ENCODE measurements around the gene RABL2B.

Gene RABL2B

DNA sequence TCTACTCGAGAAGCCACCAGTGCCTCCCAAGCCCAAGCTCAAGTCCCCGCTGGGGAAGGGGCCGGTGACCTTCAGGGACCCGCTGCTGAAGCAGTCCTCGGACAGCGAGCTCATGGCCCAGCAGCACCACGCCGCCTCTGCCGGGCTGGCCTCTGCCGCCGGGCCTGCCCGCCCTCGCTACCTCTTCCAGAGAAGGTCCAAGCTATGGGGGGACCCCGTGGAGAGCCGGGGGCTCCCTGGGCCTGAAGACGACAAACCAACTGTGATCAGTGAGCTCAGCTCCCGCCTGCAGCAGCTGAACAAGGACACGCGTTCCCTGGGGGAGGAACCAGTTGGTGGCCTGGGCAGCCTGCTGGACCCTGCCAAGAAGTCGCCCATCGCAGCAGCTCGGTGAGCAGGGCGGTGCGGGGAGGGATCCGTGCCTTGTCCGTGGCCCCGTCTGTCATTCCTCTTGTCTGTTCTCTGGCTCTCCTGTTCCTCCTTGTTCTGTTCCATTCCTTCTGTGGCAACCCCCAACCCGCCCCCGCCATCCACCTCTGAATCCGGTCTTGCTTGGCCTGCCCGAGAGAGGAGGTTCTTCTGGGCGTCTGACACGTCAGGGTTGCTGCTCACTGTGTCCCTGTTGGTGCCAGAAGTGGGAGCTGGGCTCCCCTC, 61.3 kb downstream of the RABL2B start:
- DNase-seq: no peak

DNA sequence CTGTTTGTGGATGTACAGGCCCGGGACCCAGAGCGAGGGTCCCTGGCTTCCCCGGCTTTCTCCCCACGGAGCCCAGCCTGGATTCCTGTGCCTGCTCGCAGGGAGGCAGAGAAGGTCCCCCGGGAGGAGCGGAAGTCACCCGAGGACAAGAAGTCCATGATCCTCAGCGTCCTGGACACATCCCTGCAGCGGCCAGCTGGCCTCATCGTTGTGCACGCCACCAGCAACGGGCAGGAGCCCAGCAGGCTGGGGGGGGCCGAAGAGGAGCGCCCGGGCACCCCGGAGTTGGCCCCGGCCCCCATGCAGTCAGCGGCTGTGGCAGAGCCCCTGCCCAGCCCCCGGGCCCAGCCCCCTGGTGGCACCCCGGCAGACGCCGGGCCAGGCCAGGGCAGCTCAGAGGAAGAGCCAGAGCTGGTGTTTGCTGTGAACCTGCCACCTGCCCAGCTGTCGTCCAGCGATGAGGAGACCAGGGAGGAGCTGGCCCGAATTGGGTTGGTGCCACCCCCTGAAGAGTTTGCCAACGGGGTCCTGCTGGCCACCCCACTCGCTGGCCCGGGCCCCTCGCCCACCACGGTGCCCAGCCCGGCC, 62.1 kb downstream of the RABL2B start:
- no peak for DNase-seq

DNA sequence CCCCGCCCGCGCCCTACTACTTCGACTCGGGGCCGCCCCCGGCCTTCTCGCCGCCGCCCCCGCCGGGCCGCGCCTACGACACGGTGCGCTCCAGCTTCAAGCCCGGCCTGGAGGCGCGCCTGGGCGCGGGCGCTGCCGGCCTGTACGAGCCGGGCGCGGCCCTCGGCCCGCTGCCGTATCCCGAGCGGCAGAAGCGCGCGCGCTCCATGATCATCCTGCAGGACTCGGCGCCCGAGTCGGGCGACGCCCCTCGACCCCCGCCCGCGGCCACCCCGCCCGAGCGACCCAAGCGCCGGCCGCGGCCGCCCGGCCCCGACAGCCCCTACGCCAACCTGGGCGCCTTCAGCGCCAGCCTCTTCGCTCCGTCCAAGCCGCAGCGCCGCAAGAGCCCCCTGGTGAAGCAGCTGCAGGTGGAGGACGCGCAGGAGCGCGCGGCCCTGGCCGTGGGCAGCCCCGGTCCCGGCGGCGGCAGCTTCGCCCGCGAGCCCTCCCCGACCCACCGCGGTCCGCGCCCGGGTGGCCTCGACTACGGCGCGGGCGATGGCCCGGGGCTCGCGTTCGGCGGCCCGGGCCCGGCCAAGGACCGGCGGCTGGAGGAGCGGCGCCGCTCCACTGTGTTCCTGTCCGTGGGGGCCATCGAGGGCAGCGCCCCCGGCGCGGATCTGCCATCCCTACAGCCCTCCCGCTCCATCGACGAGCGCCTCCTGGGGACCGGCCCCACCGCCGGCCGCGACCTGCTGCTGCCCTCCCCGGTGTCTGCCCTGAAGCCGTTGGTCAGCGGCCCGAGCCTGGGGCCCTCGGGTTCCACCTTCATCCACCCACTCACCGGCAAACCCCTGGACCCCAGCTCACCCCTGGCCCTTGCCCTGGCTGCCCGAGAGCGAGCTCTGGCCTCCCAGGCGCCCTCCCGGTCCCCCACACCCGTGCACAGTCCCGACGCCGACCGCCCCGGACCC, 62.9 kb downstream of the RABL2B start:
- DNase-seq: no peak

DNA sequence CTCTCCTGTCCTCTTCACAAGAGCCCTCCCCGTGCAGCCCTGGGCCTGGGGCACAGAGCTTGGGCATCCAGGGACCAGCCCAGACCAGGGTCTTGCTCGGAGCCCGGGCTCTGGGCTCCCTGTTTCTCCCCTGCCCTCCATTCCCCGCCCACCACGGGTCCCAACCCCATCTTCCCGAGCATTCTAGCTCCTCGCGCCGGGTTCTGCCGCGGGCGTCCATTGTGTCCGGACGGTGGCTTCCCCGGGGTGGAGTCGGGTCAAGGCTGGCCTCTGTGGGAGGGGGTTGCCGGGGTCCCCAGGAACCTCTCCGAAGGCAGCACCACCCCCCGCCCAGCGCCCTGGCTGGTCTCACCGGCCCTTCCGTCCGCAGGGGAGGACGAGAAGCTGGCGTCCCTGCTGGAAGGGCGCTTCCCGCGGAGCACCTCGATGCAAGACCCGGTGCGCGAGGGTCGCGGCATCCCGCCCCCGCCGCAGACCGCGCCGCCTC, 63.6 kb downstream of the RABL2B start:
- no peak for DNase-seq

DNA sequence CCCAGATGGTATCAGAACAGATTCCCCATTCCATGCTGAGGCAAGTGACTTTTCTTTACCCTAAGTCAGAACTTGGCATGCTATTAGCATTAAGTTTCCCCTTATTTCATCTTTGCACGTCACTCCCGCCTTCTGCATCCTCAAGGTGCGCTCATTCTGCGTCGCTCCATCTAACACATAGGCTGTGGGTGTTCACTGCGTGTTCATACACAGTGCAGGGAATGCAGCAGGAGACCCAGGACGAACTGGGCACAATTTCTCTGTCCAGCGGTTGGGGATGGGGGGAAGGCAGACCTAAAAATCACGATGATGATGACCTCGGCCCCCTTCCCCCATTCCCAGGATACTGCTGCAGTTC, 65.1 kb downstream of the RABL2B start:
- no peak for DNase-seq

DNA sequence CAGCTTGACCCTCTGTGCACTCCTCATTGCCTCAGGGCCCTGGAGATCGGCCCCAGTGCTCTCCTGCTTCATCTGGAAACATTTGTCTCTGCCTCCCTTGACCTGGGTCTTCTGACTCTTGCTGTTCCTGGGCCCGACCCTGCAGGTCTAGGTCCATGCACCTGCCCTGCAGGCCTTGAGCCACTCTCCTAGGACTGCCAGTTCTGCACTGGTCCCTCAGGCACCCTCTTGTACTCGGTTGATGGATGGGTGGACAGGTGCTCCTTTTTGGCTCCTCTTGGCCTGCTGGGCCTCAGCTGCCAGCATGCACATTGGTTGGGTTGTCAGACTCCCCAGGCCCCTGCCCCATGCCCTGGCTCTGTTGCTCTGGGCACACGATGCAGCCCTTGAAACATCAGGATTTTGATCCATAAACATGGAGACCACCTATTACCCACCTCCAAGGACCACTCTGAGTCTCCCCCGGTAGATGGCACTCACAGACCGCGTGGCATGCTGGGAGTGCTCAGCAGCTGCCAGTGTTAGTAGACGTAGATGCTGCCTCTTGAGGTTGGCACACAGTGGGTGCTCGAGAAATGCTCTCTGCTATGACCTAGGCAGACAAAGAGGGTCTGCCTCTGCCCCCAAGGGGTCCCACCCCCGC, 65.6 kb downstream of the RABL2B start:
- DNase-seq: no peak

Measured in NCI-H1092 treated with DMSO at 0.1 percent for 48 hours (cell line).